ENCODE measurements around the gene SCG3. TPM values are rescaled to one million over a fixed set of nuclear protein-coding genes. Genes with fewer than 3 reads are reported as not detected.

SCG3 gene
- total RNA-seq, 1 experiment from 2014 or later = 0.10 TPM

DNA sequence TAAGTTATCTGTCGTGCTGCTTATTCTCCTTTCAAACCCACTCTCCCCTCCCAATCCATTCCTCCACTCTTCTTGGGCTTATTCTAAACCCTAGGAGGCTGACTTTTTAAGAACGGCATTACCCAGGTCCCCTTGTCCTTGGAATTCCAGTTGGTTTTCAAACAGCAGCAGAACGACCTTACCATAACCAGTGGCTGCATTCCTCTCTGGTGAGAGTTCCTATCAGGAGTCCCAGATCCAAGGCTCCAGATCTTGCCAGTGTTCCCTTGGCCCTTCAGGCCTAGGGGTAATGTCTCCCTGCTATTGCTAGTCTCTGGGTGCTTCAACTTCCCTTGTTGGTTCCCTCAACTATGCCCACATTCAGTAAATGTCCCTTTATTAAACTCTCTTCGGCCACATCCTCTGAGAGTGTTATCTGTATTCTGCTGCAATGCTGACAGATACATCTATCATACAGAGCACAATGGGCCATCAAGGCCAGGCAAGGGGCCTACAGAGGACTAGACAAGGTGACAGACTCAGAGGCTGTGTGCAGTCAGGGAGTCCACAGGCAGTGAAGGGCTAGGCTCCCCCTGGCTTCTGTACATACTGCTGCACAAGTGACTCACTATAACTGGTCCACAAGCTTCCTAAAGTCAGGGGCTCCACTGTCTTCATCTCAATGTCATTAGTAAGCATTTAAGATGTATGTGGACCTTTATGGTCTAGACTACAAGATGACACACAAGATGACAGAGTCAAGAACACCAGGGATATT lies 46.0 kb downstream of the SCG3 start:
- peak; percentile 68 for DNase-seq (ENCODE audit: low read depth)

DNA sequence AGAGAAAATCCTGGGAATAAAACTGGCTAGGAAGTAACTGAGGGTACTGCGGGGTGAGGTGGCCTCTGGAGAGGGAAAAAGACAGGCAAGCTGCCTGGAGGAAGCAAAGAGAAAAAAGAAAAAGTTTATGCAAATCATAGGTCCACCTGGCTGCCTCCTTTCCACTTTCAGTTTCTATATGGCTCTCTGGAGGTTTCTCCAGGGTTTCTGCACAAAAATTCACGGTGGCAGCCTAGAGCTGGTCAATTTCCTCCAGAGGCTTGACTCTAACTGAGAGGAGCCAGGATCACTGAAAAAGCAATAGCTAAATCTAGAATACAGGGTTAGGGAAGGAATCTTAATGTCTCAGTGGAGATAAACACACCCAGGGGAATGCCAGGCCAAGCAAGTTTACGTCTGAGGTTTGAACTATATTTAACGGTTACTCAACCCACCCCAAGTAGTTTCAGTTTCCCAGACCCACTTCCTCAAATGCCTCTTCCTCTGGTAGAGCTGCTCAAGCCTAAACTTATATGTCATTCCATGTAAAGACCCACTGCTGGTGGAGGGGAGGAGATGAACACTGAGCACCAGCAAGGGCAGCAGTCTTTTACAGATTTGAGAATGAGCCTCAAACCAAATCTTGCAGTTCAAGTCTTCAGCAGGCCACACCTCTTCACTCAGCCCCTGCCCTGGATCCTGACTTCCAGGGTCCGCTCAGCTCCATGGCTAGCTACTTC lies 50.4 kb downstream of the SCG3 start:
- peak; percentile 75 for DNase-seq (ENCODE audit: low read depth)

GRCh38 chr15:51732646-51733045 lies 51.3 kb downstream of the SCG3 start:
- no peak for DNase-seq (ENCODE audit: low read depth)

GRCh38 chr15:51735228-51736010 lies 54.1 kb downstream of the SCG3 start:
- DNase-seq (ENCODE audit: low read depth) = no peak

- no peak for DNase-seq (ENCODE audit: low read depth)
These were observed 54.8 kb downstream of the SCG3 start for GRCh38 chr15:51736069-51736468.

- peak; percentile 45 for DNase-seq (ENCODE audit: low read depth)
These were observed 55.6 kb downstream of the SCG3 start for GRCh38 chr15:51736751-51737521.

GRCh38 chr15:51737522-51738305 lies 56.4 kb downstream of the SCG3 start, which contains the start of gene LYSMD2:
LYSMD2 (minus strand) TSS chr15:51737655; CDS start chr15:51737622, 33 bp downstream.
- DNase-seq (ENCODE audit: low read depth) = peak; percentile 39

DNA sequence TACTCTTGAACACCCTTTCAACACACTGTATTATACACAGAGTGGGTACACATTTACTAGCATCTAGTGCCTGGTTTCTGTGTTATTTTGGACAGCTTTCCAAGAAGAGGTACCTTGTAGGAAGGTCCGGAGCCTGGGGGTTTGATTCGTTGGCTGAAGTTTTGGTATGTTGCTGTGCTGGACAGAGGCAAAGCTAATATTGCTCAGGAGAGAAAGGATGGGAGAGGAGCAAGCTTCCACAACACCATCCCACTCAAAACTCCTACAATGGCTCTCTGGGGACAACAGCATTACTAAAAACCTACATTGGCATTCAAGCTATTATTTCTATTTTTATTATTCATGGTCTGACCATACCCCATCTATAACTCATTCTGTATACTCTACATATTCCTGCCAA lies 57.2 kb downstream of the SCG3 start:
- no peak for DNase-seq (ENCODE audit: low read depth)

DNA sequence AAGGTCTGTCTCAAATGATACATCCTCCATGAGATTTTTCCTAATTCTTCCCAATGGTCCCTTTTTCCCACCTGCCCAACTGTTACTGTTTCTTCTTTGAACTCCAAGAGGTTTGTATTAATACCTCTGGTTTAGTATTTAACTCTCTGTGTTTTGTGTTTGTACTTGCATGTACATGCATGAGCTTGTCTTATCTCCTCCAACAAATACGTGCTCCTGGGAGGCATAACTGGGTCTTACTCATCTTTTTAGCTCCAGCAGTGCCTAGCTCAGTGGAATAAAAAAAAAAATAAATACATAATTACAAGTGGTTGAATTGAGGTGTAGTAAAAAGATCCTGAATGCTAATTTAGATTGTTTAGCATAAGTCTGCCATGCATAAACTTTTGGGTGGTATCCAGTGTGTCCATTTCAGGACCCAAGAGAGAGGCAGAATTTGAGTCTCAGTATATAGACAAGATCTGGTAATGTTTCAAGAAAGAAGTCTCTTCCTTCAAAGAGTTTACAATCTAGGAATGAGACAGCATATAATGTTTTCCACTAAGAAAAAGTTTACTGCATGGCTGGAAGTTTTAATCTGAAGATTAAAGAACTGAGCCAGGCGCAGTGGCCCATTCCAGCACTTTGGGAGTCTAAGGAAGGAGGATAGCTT lies 57.9 kb downstream of the SCG3 start:
- no peak for DNase-seq (ENCODE audit: low read depth)

GRCh38 chr15:51749307-51749706 lies 68.0 kb downstream of the SCG3 start:
- no peak for DNase-seq (ENCODE audit: low read depth)

GRCh38 chr15:51750186-51750585 lies 68.9 kb downstream of the SCG3 start:
- no peak for DNase-seq (ENCODE audit: low read depth)

- peak; percentile 28 for DNase-seq (ENCODE audit: low read depth)
These were observed 69.7 kb downstream of the SCG3 start, which contains the start of gene TMOD2 for GRCh38 chr15:51750792-51751696. TMOD2 (plus strand) TSS chr15:51751597; CDS start chr15:51766442, 14,845 bp downstream.

- DNase-seq (ENCODE audit: low read depth) = peak; percentile 55
These were observed 70.7 kb downstream of the SCG3 start for GRCh38 chr15:51751697-51752683.

DNA sequence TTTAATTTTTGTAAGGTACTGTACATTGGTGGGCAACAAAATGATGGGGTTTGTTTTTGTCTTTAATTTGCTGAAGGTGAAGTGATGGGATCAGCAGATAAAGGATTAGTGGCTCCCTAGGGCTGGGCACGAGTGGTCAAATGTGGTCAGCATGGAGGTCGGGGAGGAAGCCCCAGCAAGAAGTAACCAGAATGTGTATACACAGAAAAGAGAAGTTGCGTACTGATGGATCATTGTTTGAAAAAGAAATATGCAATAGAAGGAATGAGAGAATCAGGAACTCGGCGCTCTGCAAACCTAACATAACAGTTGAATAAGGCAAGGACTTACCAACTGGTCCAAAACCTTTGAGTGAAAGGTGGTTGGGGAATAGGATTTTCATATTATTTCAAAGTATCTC lies 71.6 kb downstream of the SCG3 start:
- no peak for DNase-seq (ENCODE audit: low read depth)

- no peak for DNase-seq (ENCODE audit: low read depth)
These were observed 73.0 kb downstream of the SCG3 start for GRCh38 chr15:51754267-51754666.

DNA sequence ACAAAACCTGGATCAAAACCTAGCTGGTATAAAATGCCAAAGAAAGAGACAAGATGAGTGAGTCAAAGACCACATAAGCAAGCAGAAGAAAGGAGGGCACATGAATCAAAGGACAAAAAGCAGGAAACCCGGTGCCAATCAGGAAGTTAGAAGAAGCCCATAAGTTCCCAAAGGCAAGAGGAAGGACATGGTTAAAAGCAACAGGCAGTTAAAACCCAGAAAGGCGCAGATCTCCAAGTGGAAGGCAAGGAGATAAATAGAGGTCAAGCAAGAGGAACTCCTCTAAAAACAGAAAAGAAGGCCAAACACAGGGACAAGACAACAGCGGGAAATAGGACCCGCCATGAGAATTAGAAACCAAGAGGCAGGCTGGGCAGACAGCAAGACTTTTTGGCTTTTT lies 74.5 kb downstream of the SCG3 start:
- no peak for DNase-seq (ENCODE audit: low read depth)

DNA sequence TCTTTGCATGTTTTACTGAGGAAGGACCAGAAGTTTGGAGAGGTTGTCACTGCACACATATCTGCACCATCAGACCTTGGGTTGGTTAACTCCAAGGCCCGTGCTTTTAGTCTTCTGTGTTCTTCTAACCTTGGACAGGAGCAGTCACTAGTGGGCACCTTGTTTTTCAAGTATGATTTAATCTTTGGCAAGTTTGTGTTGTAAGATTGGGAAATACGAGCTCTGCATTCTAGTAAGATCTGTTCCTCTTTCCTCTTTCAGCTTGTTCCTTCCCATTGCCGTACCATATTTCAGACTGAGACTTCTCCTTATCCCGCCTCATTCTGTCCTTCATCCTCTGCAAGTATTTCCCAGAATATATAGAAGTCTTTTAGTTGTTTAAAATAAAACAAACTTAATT lies 75.2 kb downstream of the SCG3 start:
- DNase-seq (ENCODE audit: low read depth) = no peak

DNA sequence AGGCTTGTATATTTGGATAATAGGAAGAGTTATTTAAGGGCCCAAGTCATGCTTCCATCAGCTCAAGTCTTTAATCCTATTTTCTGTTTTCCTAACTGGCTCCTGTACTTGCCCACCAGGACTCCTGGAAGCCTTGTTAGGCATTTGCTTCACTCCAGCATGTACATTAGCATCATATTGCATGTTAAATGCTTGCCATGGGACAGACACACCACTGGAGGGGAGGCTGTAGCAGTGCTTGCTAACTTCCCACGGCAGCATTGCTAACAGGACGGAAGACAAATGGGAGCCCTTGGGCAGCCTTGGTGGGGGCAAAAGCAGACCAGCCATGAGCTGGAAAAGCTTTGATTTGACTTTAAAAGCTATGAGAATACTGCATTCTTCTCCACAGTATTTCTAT lies 76.1 kb downstream of the SCG3 start:
- no peak for DNase-seq (ENCODE audit: low read depth)

Measured in M059J (cell line).